ENCODE results near the gene HIF1A.

The HIF1A gene

GRCh38 chr14:61710853-61711817 is 15.8 kb downstream of the HIF1A start:
- TF ChIP-seq CTCF (IDR thresholded peaks at IDR 0.05; ENCODE audit: extremely low read depth, missing control alignments): no peak
- DNase-seq (ENCODE audit: low spot score): no peak

DNA sequence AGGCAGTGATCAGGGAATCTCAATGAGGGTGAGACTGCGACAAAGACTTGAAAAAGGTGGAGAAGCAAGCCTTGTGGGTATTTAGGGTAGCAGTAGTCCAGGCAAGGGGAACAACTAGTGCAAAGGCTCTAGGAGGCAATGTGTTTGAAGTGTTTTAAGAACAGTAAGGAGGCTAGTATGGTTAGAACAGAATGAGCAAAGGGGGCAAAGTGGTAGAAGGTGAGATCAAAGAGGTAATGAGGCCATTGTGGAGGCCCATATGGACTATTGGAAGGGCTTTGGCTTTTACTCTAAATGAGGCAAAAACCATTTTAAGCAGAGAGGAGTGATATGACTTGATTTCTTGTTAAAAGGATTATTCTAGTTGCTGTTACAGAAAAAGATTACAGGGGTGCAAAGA is 16.8 kb downstream of the HIF1A start:
- no peak for DNase-seq (ENCODE audit: low spot score)
- no peak for TF ChIP-seq CTCF (IDR thresholded peaks at IDR 0.05; ENCODE audit: extremely low read depth, missing control alignments)

- DNase-seq (ENCODE audit: low spot score): no peak
- no peak for TF ChIP-seq CTCF (IDR thresholded peaks at IDR 0.05; ENCODE audit: extremely low read depth, missing control alignments)
Observed at GRCh38 chr14:61713724-61714437, 18.6 kb downstream of the HIF1A start.

GRCh38 chr14:61716956-61717355 is 21.6 kb downstream of the HIF1A start:
- no peak for TF ChIP-seq CTCF (IDR thresholded peaks at IDR 0.05; ENCODE audit: extremely low read depth, missing control alignments)
- DNase-seq (ENCODE audit: low spot score): no peak

DNA sequence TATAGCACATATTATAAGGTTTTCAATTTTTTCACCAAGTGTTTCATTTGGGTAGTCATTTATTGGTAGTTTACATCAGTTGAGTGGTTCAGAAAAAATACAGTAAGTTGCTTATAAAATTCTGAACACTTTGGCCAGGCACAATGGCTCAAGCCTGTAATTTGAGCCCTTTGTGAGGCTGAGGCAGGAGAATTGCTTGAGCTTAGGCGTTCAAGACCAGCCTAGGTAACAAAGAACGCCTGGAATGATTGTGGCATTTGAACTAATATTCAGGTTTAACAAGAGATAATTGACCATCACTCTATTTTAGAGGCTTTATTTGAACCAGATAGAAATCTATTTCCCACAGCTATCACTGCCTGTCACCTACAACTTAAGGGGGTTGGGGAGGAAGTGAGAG is 22.7 kb downstream of the HIF1A start:
- DNase-seq (ENCODE audit: low spot score): no peak
- no peak for TF ChIP-seq CTCF (IDR thresholded peaks at IDR 0.05; ENCODE audit: extremely low read depth, missing control alignments)

GRCh38 chr14:61719344-61720293 is 24.3 kb downstream of the HIF1A start:
- DNase-seq (ENCODE audit: low spot score): no peak

More at GRCh38 chr14:61719344-61720293, 24.3 kb downstream of the HIF1A start:
- no peak for TF ChIP-seq CTCF (IDR thresholded peaks at IDR 0.05; ENCODE audit: extremely low read depth, missing control alignments)
